Fibroblast of gingiva (primary cell): Measurements from ENCODE around the gene VWF.

Source experiments
- DNase-seq: peaks from one replicate; pipeline ENCODE4 v3.0.0-alpha.2; 2011; ENCODE audit warnings: low read depth

VWF gene

GRCh38 chr12:6058481-6059161 is 65.8 kb downstream of the VWF start:
- no peak for DNase-seq

- DNase-seq = no peak
Observed at GRCh38 chr12:6057700-6058099, 66.8 kb downstream of the VWF start.

- DNase-seq = no peak
Observed at GRCh38 chr12:6056406-6057240, 67.8 kb downstream of the VWF start.

- DNase-seq = peak; percentile 7
Observed at GRCh38 chr12:6053541-6053940, 70.9 kb downstream of the VWF start.

GRCh38 chr12:6052940-6053329 is 71.5 kb downstream of the VWF start:
- no peak for DNase-seq

- DNase-seq = no peak
Observed at GRCh38 chr12:6052206-6052939, 72.1 kb downstream of the VWF start.

GRCh38 chr12:6049992-6050391 is 74.5 kb downstream of the VWF start:
- DNase-seq = no peak

GRCh38 chr12:6049587-6049986 is 74.9 kb downstream of the VWF start:
- DNase-seq = peak; percentile 66

- DNase-seq = peak; percentile 78
Observed at GRCh38 chr12:6047249-6048237, 76.9 kb downstream of the VWF start.

- DNase-seq = no peak
Observed at GRCh38 chr12:6046511-6047180, 77.8 kb downstream of the VWF start.

GRCh38 chr12:6045438-6045837 is 79.0 kb downstream of the VWF start:
- DNase-seq = no peak

- DNase-seq = no peak
Observed at GRCh38 chr12:6044082-6044481, 80.4 kb downstream of the VWF start.

- DNase-seq = no peak
Observed at GRCh38 chr12:6042446-6042845, 82.0 kb downstream of the VWF start.

- DNase-seq = no peak
Observed at GRCh38 chr12:6041891-6042290, 82.6 kb downstream of the VWF start.

- DNase-seq = no peak
Observed at GRCh38 chr12:6040815-6041214, 83.7 kb downstream of the VWF start.

- DNase-seq = peak; percentile 55
Observed at GRCh38 chr12:6039894-6040601, 84.4 kb downstream of the VWF start.

GRCh38 chr12:6038160-6038559 is 86.3 kb downstream of the VWF start:
- DNase-seq = peak; percentile 54

GRCh38 chr12:6037459-6037858 is 87.0 kb downstream of the VWF start:
- no peak for DNase-seq

- no peak for DNase-seq
Observed at GRCh38 chr12:6036509-6036908, 88.0 kb downstream of the VWF start.

- DNase-seq = no peak
Observed at GRCh38 chr12:6034596-6034995, 89.9 kb downstream of the VWF start.
